Endothelial cell of umbilical vein (primary cell): Measurements from ENCODE around the gene CCNG2. TPM values are rescaled to one million over a fixed set of nuclear protein-coding genes. Genes with fewer than 3 reads are reported as not detected.

ENCODE experiments used
- BruUV-seq: library from RNA; stranded (reverse); fragments of 400-500 nt; replicated peaks from 2 replicates; lab custom pipeline; 2021; lab: Mats Ljungman, UMichigan
- CTCF ChIA-PET: fragments of 300-600, 350-600 bp; sonication (Branson Sonifier 250); formaldehyde crosslinking; loops from one replicate; lab custom pipeline; 2021; ENCODE audit warnings: antibody characterized with exemption, inconsistent platforms; lab: Charles Lee
- POLR2A ChIA-PET: fragments of 300-600, 350-600 bp; sonication (Branson Sonifier 250); formaldehyde crosslinking; loops from one replicate; lab custom pipeline; 2021; ENCODE audit warnings: antibody characterized with exemption, inconsistent platforms; lab: Charles Lee
- DNase-seq: peaks from one replicate; pipeline ENCODE4 v3.0.0-alpha.2; 2011; ENCODE audit warnings: low read depth, low spot score
- FAIRE-seq: peaks from 2 replicates; lab custom pipeline; 2011; peaks lifted over from hg19 to GRCh38; lab: Jason Lieb, UNC
- H2AFZ ChIP-seq: 2 replicates; pipeline ENCODE4 v1.6.0; 2012; ENCODE audit warnings: low read depth, low read length, control low read depth, inconsistent platforms
- H3K27ac ChIP-seq: 2 replicates; pipeline ENCODE4 v1.5.1; 2011; ENCODE audit warnings: low read depth, mild to moderate bottlenecking, control low read depth, low read length, moderate library complexity; ENCODE audit not compliant: insufficient read depth
- H3K27me3 ChIP-seq, 2 experiments: 2 replicates each; pipeline versions ENCODE4 v1.6.0 to v1.6.1; 2011; ENCODE audit warnings: low read length in 2 of 2, mixed read lengths in 1 of 2; ENCODE audit not compliant: control insufficient read depth in 2 of 2, insufficient read depth in 2 of 2
- H3K36me3 ChIP-seq, 2 experiments: 2 replicates in 1 of 2; 3 replicates in 1 of 2; pipeline ENCODE4 v1.5.1; 2011; ENCODE audit warnings: low read length in 2 of 2, mild to moderate bottlenecking in 1 of 2, moderate library complexity in 1 of 2; ENCODE audit not compliant: control insufficient read depth in 2 of 2, insufficient read depth in 2 of 2; ENCODE audit errors: extremely low read depth in 1 of 2
- H3K4me1 ChIP-seq: 3 replicates; pipeline ENCODE4 v1.5.1; 2011; ENCODE audit warnings: mild to moderate bottlenecking, low read length; ENCODE audit not compliant: control insufficient read depth, insufficient read depth; ENCODE audit errors: extremely low read depth
- H3K4me2 ChIP-seq: 2 replicates; pipeline ENCODE4 v1.6.1; 2011; ENCODE audit warnings: low read length, control low read depth, mixed read lengths; ENCODE audit not compliant: insufficient read depth
- H3K4me3 ChIP-seq, 3 experiments: fragments of 200-600 bp in 1 of 3; sonication (generic), shearing (Covaris generic) in 1 of 3; replicated peaks in 1 of 3; 2 replicates each; pipeline ENCODE4 v1.5.1; 2011 to 2016; ENCODE audit warnings: control low read depth in 3 of 3, low read length in 3 of 3, mild to moderate bottlenecking in 2 of 3, inconsistent platforms in 1 of 3, low read depth in 1 of 3, moderate library complexity in 1 of 3; ENCODE audit not compliant: insufficient read depth in 1 of 3
- H3K79me2 ChIP-seq: 2 replicates; pipeline ENCODE4 v1.6.0; 2012; ENCODE audit warnings: low read length, inconsistent platforms; ENCODE audit not compliant: control insufficient read depth, insufficient read depth
- H3K9ac ChIP-seq: replicated peaks from 2 replicates; pipeline ENCODE3; 2011; ENCODE audit warnings: low read length, control low read depth; ENCODE audit not compliant: insufficient read depth; ENCODE audit errors: extremely low read depth
- H3K9me1 ChIP-seq: replicated peaks from 3 replicates; pipeline ENCODE4 v1.6.0; 2011; ENCODE audit warnings: mild to moderate bottlenecking, low read length; ENCODE audit not compliant: control insufficient read depth, insufficient read depth; ENCODE audit errors: extremely low read depth
- H3K9me3 ChIP-seq: replicated peaks from 2 replicates; pipeline ENCODE4 v1.5.1; 2012; ENCODE audit warnings: low read length, inconsistent platforms; ENCODE audit not compliant: control insufficient read depth, insufficient read depth
- H4K20me1 ChIP-seq: replicated peaks from 2 replicates; pipeline ENCODE3; 2011; ENCODE audit warnings: mild to moderate bottlenecking, low read length; ENCODE audit not compliant: control insufficient read depth, insufficient read depth; ENCODE audit errors: extremely low read depth
- EZH2 ChIP-seq: IDR thresholded peaks from 2 replicates; pipeline ENCODE4 v1.6.1; 2012; ENCODE audit warnings: borderline replicate concordance, low read depth, mild to moderate bottlenecking, moderate library complexity, low read length, inconsistent platforms; ENCODE audit not compliant: severe bottlenecking
- FOS ChIP-seq: IDR thresholded peaks from 2 replicates; pipeline ENCODE4 v1.6.1; 2011; ENCODE audit warnings: mild to moderate bottlenecking, low read length, moderate library complexity, borderline replicate concordance; ENCODE audit not compliant: insufficient read depth
- GATA2 ChIP-seq: IDR thresholded peaks from 2 replicates; pipeline ENCODE4 v1.7.0; 2011; ENCODE audit warnings: low read depth, mild to moderate bottlenecking, moderate library complexity, mixed read lengths, low read length; ENCODE audit not compliant: insufficient read length, insufficient read depth
- JUN ChIP-seq: IDR thresholded peaks from 2 replicates; pipeline ENCODE4 v1.6.1; 2011; ENCODE audit warnings: borderline replicate concordance, low read depth; ENCODE audit not compliant: insufficient read length, insufficient read depth
- MAX ChIP-seq: IDR thresholded peaks from 2 replicates; pipeline ENCODE4 v1.6.1; 2011; ENCODE audit not compliant: insufficient read depth, insufficient read length
- MYC ChIP-seq: IDR thresholded peaks from one replicate; pipeline ENCODE4 v1.6.1; 2011; ENCODE audit warnings: mild to moderate bottlenecking, low read depth, low read length
- POLR2A ChIP-seq: IDR thresholded peaks from 2 replicates; pipeline ENCODE4 v1.6.1; 2012; ENCODE audit warnings: low read depth, mild to moderate bottlenecking, control low read depth, low read length
- POLR2AphosphoS5 ChIP-seq: IDR thresholded peaks from 2 replicates; pipeline ENCODE4 v1.6.1; 2012; ENCODE audit warnings: low read depth, mild to moderate bottlenecking, control low read depth, low read length, moderate library complexity; ENCODE audit not compliant: insufficient read depth
- dilution Hi-C: fragments of 300-500 bp; cut with MboI; formaldehyde crosslinking; loops from one replicate; pipeline ENCODE4 v1.15.0; 2019; ENCODE audit warnings: low sequenced_read_pairs; ENCODE audit not compliant: extremely low pct_ligation_motif_present
- intact Hi-C: fragments of 100-400 bp; cut with micrococcal nuclease; formaldehyde crosslinking; loops from one replicate; pipeline ENCODE4 v1.10.0; 2022
- polyA plus RNA-seq, 4 experiments: library from polyadenylated mRNA; depleted of rRNA in 3 of 4; stranded (reverse) in 3 of 4; unstranded in 1 of 4; fragments of >200 nt; gene quantifications; 2 replicates each; pipeline versions ENCODE4 v1.2.1 to v1.2.3, GENCODE V29; 2011 to 2012; ENCODE audit warnings: missing spikeins in 1 of 4
- total RNA-seq: library from RNA; stranded (reverse); gene quantifications from 2 replicates; pipeline ENCODE4 v1.2.3, GENCODE V29; 2021
- TF ChIP-seq, protein P1 (sequence below), 2 donors: IDR thresholded peaks; 1 replicate in 1 of 2; 2 replicates in 1 of 2; pipeline ENCODE4 v1.5.1; 2011; ENCODE audit warnings: low read length in 2 of 2, mild to moderate bottlenecking in 2 of 2, moderate library complexity in 2 of 2, control low read depth in 1 of 2, inconsistent platforms in 1 of 2, low read depth in 1 of 2; ENCODE audit not compliant: insufficient read depth in 1 of 2; ENCODE audit errors: extremely low read depth in 1 of 2

The CCNG2 gene
- total and polyA plus RNA-seq, 2 donors (not counting 3 experiments of a cell fraction or from before 2014, with no cell fraction given), result 7.9 to 28.3 TPM

- no peaks in the 10 kb centered on the region for H3K9me1 ChIP-seq
- H4K20me1 ChIP-seq, result no peaks in the 10 kb centered on the region
- no peak overlapping the region for H3K4me3 ChIP-seq
- no TSS peak for BruUV-seq
- no peak overlapping the region for H2AFZ ChIP-seq
- ChIA-PET CTCF (interaction anchor here (0.6 to 7.0 kb wide), 3 partner anchors 11 to 58 kb away, joined by 3 to 63 read pairs (median 4); no protein-coding TSS in a partner anchor), POLR2A (no interaction called here)
- no peaks in the 10 kb centered on the region for H3K9me3 ChIP-seq
- H3K4me2 ChIP-seq, result no peak overlapping the region
- no peaks in the 10 kb centered on the region for H3K79me2 ChIP-seq
- dilution Hi-C loops (no loop called here), intact Hi-C loops (no loop called here)
- H3K36me3 ChIP-seq, result no peaks in the 10 kb centered on the region
- no peak for TF ChIP-seq JUN
- TF ChIP-seq POLR2AphosphoS5, result no peak
- no peak for TF ChIP-seq FOS
- TF ChIP-seq MAX, result no peak
- no peak for TF ChIP-seq GATA2
- TF ChIP-seq, protein P1, sequence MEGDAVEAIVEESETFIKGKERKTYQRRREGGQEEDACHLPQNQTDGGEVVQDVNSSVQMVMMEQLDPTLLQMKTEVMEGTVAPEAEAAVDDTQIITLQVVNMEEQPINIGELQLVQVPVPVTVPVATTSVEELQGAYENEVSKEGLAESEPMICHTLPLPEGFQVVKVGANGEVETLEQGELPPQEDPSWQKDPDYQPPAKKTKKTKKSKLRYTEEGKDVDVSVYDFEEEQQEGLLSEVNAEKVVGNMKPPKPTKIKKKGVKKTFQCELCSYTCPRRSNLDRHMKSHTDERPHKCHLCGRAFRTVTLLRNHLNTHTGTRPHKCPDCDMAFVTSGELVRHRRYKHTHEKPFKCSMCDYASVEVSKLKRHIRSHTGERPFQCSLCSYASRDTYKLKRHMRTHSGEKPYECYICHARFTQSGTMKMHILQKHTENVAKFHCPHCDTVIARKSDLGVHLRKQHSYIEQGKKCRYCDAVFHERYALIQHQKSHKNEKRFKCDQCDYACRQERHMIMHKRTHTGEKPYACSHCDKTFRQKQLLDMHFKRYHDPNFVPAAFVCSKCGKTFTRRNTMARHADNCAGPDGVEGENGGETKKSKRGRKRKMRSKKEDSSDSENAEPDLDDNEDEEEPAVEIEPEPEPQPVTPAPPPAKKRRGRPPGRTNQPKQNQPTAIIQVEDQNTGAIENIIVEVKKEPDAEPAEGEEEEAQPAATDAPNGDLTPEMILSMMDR (IDR thresholded peaks at IDR 0.05; ENCODE audit: extremely low read depth in 1 of 2, insufficient read depth in 1 of 2, low read depth in 1 of 2, low read length in 2 of 2), result no peak
- no peak for TF ChIP-seq MYC
- TF ChIP-seq EZH2, result no peak
- TF ChIP-seq POLR2A, result no peak
- no peak overlapping the region for H3K27ac ChIP-seq
- DNase-seq (no peak), FAIRE-seq (no peak)
- no peak overlapping the region for H3K9ac ChIP-seq
- H3K27me3 ChIP-seq, result peaks cover 22 to 23% of the 10 kb centered on the region in 2 experiments
- peaks cover 5% of the 10 kb centered on the region for H3K4me1 ChIP-seq
These were observed 4.6 kb upstream of the CCNG2 start for GRCh38 chr4:77152421-77152820.
